A172 (cell line): ENCODE data around the gene MYH11. TPM values are rescaled to one million over a fixed set of nuclear protein-coding genes. Genes with fewer than 3 reads are reported as not detected.

Source experiments
- DNase-seq: peaks from one replicate; pipeline ENCODE4 v3.0.0-alpha.2; 2015; ENCODE audit warnings: low spot score
- total RNA-seq: library from RNA; depleted of rRNA; stranded (reverse); fragments of >200 nt; shearing (Covaris generic); gene quantifications from 2 replicates; pipeline ENCODE4 v1.2.3, GENCODE V29; 2014; rRNA removed

Gene MYH11
- total RNA-seq, result not detected in 2 replicates

GRCh38 chr16:15856901-15857698, at the start of gene MYH11:
Gene MYH11, minus strand, starts transcription at chr16:15857028. Its CDS starts 18,776 bp downstream, at chr16:15838252.
- DNase-seq, result no peak

GRCh38 chr16:15906439-15906838, 49.6 kb upstream of the MYH11 start:
- DNase-seq, result no peak

GRCh38 chr16:15903960-15904359, 47.1 kb upstream of the MYH11 start:
- no peak for DNase-seq

- no peak for DNase-seq
Observed at GRCh38 chr16:15900901-15901500, 44.2 kb upstream of the MYH11 start.

GRCh38 chr16:15900357-15900756, 43.5 kb upstream of the MYH11 start:
- DNase-seq, result no peak

- DNase-seq, result peak; percentile 96
Observed at GRCh38 chr16:15899538-15900100, 42.8 kb upstream of the MYH11 start.

- no peak for DNase-seq
Observed at GRCh38 chr16:15898654-15899053, 41.8 kb upstream of the MYH11 start.

- no peak for DNase-seq
Observed at GRCh38 chr16:15897834-15898254, 41.0 kb upstream of the MYH11 start.

- no peak for DNase-seq
Observed at GRCh38 chr16:15897121-15897780, 40.4 kb upstream of the MYH11 start.

GRCh38 chr16:15894571-15895374, 37.9 kb upstream of the MYH11 start:
- DNase-seq, result no peak

- no peak for DNase-seq
Observed at GRCh38 chr16:15891508-15891907, 34.7 kb upstream of the MYH11 start.

- peak; percentile 99 for DNase-seq
Observed at GRCh38 chr16:15888072-15888976, 31.5 kb upstream of the MYH11 start, which contains the start of gene CEP20. Gene CEP20, minus strand, starts transcription at chr16:15888603. Its CDS starts 18 bp downstream, at chr16:15888585.

GRCh38 chr16:15887283-15887682, 30.5 kb upstream of the MYH11 start:
- no peak for DNase-seq

GRCh38 chr16:15886078-15886477, 29.2 kb upstream of the MYH11 start:
- DNase-seq, result no peak

- no peak for DNase-seq
Observed at GRCh38 chr16:15885560-15886001, 28.8 kb upstream of the MYH11 start.

GRCh38 chr16:15882563-15882962, 25.7 kb upstream of the MYH11 start:
- no peak for DNase-seq

GRCh38 chr16:15881794-15882379, 25.1 kb upstream of the MYH11 start:
- no peak for DNase-seq

- no peak for DNase-seq
Observed at GRCh38 chr16:15880434-15881308, 23.8 kb upstream of the MYH11 start.
